NCI-H1105 treated with DMSO at 0.1 percent for 48 hours (cell line): ENCODE results near the gene SMARCC1.
"Not testable (repeated sequence)": the region's sequence is repeated elsewhere in the genome, so short reads cannot be mapped to it uniquely, and the experiment has no call there.

Source experiments
- DNase-seq: peaks from one replicate; lab custom pipeline; 2025; lab: John Stamatoyannopoulos, UW

The SMARCC1 gene

GRCh38 chr3:47781685-47782445, at the start of gene SMARCC1:
Gene SMARCC1, minus strand, starts transcription at chr3:47781893. Its CDS starts 96 bp downstream, at chr3:47781797.
- peak; percentile 84 for DNase-seq

GRCh38 chr3:47829482-47829881, 47.8 kb upstream of the SMARCC1 start:
- DNase-seq, result not testable (repeated sequence)

GRCh38 chr3:47825590-47825989, 43.9 kb upstream of the SMARCC1 start:
- DNase-seq, result no peak

GRCh38 chr3:47824541-47825473, 43.1 kb upstream of the SMARCC1 start:
- peak; percentile 68 for DNase-seq

- DNase-seq, result no peak
These were observed 35.9 kb upstream of the SMARCC1 start for GRCh38 chr3:47817609-47818008.

- no peak for DNase-seq
These were observed 32.0 kb upstream of the SMARCC1 start for GRCh38 chr3:47813551-47814177.

GRCh38 chr3:47804577-47804976, 22.9 kb upstream of the SMARCC1 start:
- DNase-seq, result no peak

GRCh38 chr3:47803480-47804025, 21.9 kb upstream of the SMARCC1 start:
- no peak for DNase-seq

GRCh38 chr3:47802734-47803479, 21.2 kb upstream of the SMARCC1 start, which contains the start of gene DHX30:
Gene DHX30, plus strand, starts transcription at chr3:47803138. Its CDS starts 7,546 bp downstream, at chr3:47810684.
- DNase-seq, result peak; percentile 57

GRCh38 chr3:47799733-47800132, 18.0 kb upstream of the SMARCC1 start:
- DNase-seq, result no peak

GRCh38 chr3:47794544-47794943, 12.9 kb upstream of the SMARCC1 start:
- no peak for DNase-seq

GRCh38 chr3:47792699-47793098, 11.0 kb upstream of the SMARCC1 start:
- DNase-seq, result no peak

GRCh38 chr3:47791193-47791855, 9.6 kb upstream of the SMARCC1 start:
- no peak for DNase-seq

- no peak for DNase-seq
These were observed 2.0 kb upstream of the SMARCC1 start for GRCh38 chr3:47783673-47784072.

GRCh38 chr3:47782446-47783308, 984 bp upstream of the SMARCC1 start:
- no peak for DNase-seq

- DNase-seq, result peak; percentile 26
These were observed 680 bp downstream of the SMARCC1 start for GRCh38 chr3:47780741-47781684.

- DNase-seq, result no peak
These were observed 2.9 kb downstream of the SMARCC1 start for GRCh38 chr3:47778746-47779145.

GRCh38 chr3:47772788-47773187, 8.9 kb downstream of the SMARCC1 start:
- no peak for DNase-seq

GRCh38 chr3:47772047-47772446, 9.6 kb downstream of the SMARCC1 start:
- DNase-seq, result no peak
